Panc1 (cell line): ENCODE results near the gene ERN1. TPM values are rescaled to one million over a fixed set of nuclear protein-coding genes. Genes with fewer than 3 reads are reported as not detected.
A peak's percentile ranks its signal among the peaks of the same experiment; 100 is the strongest.

Source experiments
- ATAC-seq: fragments of 200-7000 bp; cut with Tn5 transposase; 2 replicates; pipeline ENCODE4 v1.9.1; 2020; ENCODE audit warnings: mild to moderate bottlenecking, moderate library complexity
- BruUV-seq: library from RNA; stranded (reverse); fragments of 400-500 nt; replicated peaks from 2 replicates; lab custom pipeline; 2021; lab: Mats Ljungman, UMichigan
- CTCF ChIA-PET: fragments of 300-600 bp; sonication (Branson Sonifier 250); formaldehyde crosslinking; loops from one replicate; lab custom pipeline; 2022; ENCODE audit warnings: antibody characterized with exemption; lab: Charles Lee
- POLR2A ChIA-PET: fragments of 300-600 bp; sonication (Branson Sonifier 250); formaldehyde crosslinking; loops from one replicate; lab custom pipeline; 2022; ENCODE audit warnings: antibody characterized with exemption; lab: Charles Lee
- DNase-seq: peaks from one replicate; pipeline ENCODE4 v3.0.0-alpha.2; 2010; ENCODE audit warnings: low read depth, low spot score
- H3K27ac ChIP-seq: 2 replicates; pipeline ENCODE4 v1.5.1; 2011; ENCODE audit warnings: mild to moderate bottlenecking, low read length, inconsistent platforms
- H3K27me3 ChIP-seq: fragments of 200-500 bp; sonication (Bioruptor generic); 2 replicates; pipeline ENCODE4 v1.6.0; 2014; ENCODE audit warnings: low read length, inconsistent platforms; ENCODE audit not compliant: control insufficient read depth, insufficient read depth
- H3K36me3 ChIP-seq: fragments of 200-500 bp; sonication (Bioruptor generic); 2 replicates; pipeline ENCODE4 v1.5.1; 2014; ENCODE audit warnings: inconsistent platforms, mild to moderate bottlenecking, low read length, moderate library complexity; ENCODE audit not compliant: control insufficient read depth, insufficient read depth
- H3K4me1 ChIP-seq: 2 replicates; pipeline ENCODE4 v1.5.1; 2011; ENCODE audit warnings: inconsistent platforms, mild to moderate bottlenecking, low read length, moderate library complexity; ENCODE audit not compliant: control insufficient read depth, insufficient read depth
- H3K4me3 ChIP-seq, 2 experiments: 2 replicates each; pipeline ENCODE4 v1.5.1; 2011 to 2012; ENCODE audit warnings: low read depth in 2 of 2, low read length in 2 of 2, mild to moderate bottlenecking in 2 of 2, inconsistent platforms in 1 of 2, moderate library complexity in 1 of 2
- H3K9me3 ChIP-seq: fragments of 200-500 bp; sonication (Bioruptor generic); 2 replicates; pipeline ENCODE4 v1.5.1; 2014; ENCODE audit warnings: low read depth, mild to moderate bottlenecking, inconsistent platforms, low read length, moderate library complexity; ENCODE audit not compliant: control insufficient read depth, insufficient read depth
- CTCF ChIP-seq: fragments of 450-650 bp; IDR thresholded peaks from 2 replicates; pipeline ENCODE4 v1.5.1; 2017; ENCODE audit warnings: mild to moderate bottlenecking
- POLR2AphosphoS5 ChIP-seq: IDR thresholded peaks from 2 replicates; pipeline ENCODE4 v1.6.1; 2012; ENCODE audit warnings: mild to moderate bottlenecking, low read depth, low read length, moderate library complexity
- SIN3A ChIP-seq: IDR thresholded peaks from 2 replicates; pipeline ENCODE4 v1.6.1; 2012; ENCODE audit warnings: low read depth, mild to moderate bottlenecking, low read length, moderate library complexity, borderline replicate concordance; ENCODE audit not compliant: insufficient read depth
- TCF7L2 ChIP-seq: IDR thresholded peaks from 2 replicates; pipeline ENCODE4 v1.6.1; 2011; ENCODE audit warnings: mild to moderate bottlenecking, low read depth, low read length, inconsistent platforms
- in situ Hi-C: cut with HindIII; loops from 2 replicates; pipeline ENCODE4 v1.10.0; 2016; ENCODE audit warnings: low sequenced_read_pairs, low pct_unique_long_range_greater_than_20kb
- intact Hi-C: fragments of 100-400 bp; cut with micrococcal nuclease; formaldehyde crosslinking; loops from one replicate; pipeline ENCODE4 v1.10.0; 2022; ENCODE audit not compliant: unreplicated experiment
- total RNA-seq: library from RNA; stranded (reverse); gene quantifications from one replicate; pipeline ENCODE4 v1.2.1, GENCODE V29; 2021; ENCODE audit not compliant: unreplicated experiment
- TF ChIP-seq, protein P1 (sequence below), 2 experiments: IDR thresholded peaks; 2 replicates each; pipeline ENCODE4 v1.6.1; 2011 to 2012; ENCODE audit warnings: low read depth in 2 of 2, control low read depth in 1 of 2, low read length in 1 of 2, mild to moderate bottlenecking in 1 of 2, moderate library complexity in 1 of 2; ENCODE audit not compliant: insufficient read depth in 1 of 2

Gene ERN1
- total RNA-seq, 1 experiment from 2014 or later: 12.1 TPM

- H3K9me3 ChIP-seq: no peaks in the 10 kb centered on the region
- peak; percentile 43 for DNase-seq
- no TSS peak for BruUV-seq
- in situ Hi-C loops (no loop called here), intact Hi-C loops (loop anchor here (1.0 to 10.0 kb wide), 3 partner anchors 69 to 219 kb away; partner anchors contain the start of genes CSHL1 and GH1)
- no peaks in the 10 kb centered on the region for H3K4me1 ChIP-seq
- no peaks in the 10 kb centered on the region for H3K27me3 ChIP-seq
- ChIA-PET POLR2A (interaction anchor here (0.6 to 0.9 kb wide), 3 partner anchors 45 to 105 kb away, joined by 3 read pairs; no protein-coding TSS in a partner anchor), CTCF (interaction anchor here (0.5 to 2.2 kb wide), 14 partner anchors 10 to 232 kb away, joined by 3 to 66 read pairs (median 4); partner anchors contain the start of genes GH1 and ICAM2)
- H3K36me3 ChIP-seq: peaks cover 3% of the 10 kb centered on the region; the same call in 1 of the 2 replicates
- H3K4me3 ChIP-seq: no peak overlapping the region
- no peak overlapping the region for H3K27ac ChIP-seq
- TF ChIP-seq CTCF (peak; percentile 65), POLR2AphosphoS5 (no peak), TCF7L2 (no peak), SIN3A (no peak)
- TF ChIP-seq, protein P1, sequence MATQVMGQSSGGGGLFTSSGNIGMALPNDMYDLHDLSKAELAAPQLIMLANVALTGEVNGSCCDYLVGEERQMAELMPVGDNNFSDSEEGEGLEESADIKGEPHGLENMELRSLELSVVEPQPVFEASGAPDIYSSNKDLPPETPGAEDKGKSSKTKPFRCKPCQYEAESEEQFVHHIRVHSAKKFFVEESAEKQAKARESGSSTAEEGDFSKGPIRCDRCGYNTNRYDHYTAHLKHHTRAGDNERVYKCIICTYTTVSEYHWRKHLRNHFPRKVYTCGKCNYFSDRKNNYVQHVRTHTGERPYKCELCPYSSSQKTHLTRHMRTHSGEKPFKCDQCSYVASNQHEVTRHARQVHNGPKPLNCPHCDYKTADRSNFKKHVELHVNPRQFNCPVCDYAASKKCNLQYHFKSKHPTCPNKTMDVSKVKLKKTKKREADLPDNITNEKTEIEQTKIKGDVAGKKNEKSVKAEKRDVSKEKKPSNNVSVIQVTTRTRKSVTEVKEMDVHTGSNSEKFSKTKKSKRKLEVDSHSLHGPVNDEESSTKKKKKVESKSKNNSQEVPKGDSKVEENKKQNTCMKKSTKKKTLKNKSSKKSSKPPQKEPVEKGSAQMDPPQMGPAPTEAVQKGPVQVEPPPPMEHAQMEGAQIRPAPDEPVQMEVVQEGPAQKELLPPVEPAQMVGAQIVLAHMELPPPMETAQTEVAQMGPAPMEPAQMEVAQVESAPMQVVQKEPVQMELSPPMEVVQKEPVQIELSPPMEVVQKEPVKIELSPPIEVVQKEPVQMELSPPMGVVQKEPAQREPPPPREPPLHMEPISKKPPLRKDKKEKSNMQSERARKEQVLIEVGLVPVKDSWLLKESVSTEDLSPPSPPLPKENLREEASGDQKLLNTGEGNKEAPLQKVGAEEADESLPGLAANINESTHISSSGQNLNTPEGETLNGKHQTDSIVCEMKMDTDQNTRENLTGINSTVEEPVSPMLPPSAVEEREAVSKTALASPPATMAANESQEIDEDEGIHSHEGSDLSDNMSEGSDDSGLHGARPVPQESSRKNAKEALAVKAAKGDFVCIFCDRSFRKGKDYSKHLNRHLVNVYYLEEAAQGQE (IDR thresholded peaks at IDR 0.05; ENCODE audit: insufficient read depth in 1 of 2, low read depth in 2 of 2, low read length in 1 of 2): no peak
- peak; percentile 31; the same call in 1 of the 2 replicates for ATAC-seq
Observed at GRCh38 chr17:64133546-64134215, 3.7 kb upstream of the ERN1 start.

DNA sequence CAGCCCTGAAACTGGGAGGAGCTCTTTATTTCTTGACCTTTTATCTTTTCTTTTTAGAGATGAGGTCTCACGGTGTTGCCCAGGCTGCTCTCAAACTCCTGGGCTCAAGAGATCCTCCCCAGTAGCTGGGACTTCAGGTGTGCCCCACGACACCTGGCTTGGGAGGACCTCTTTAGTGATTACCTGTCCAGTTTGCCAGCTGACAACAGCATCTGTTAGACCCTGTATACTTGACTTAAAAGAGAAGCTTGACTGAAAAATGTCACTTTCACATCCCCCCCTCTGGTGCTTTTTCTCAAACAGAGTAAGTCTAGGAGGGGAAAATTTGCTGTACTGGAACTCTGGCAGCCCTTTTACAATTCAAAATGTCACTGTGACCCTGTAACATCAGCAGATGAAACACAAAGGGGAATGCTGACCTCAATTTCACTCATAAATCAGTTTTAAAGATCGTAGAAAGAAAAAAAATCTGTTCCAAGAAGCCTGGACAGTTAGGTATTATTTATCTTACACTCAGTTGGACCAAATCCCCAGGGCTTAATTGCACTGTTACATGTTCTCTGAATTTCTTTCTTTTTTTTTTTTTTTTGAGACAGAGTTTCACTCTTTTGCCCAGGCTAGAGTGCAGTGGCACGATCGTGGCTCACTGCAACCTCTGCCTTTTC, 1.8 kb upstream of the ERN1 start:
- Histone ChIP-seq H3K27ac (no peak overlapping the region), H3K36me3 (peaks cover 3% of the 10 kb centered on the region; the same call in 1 of the 2 replicates), H3K4me3 (no peak overlapping the region), H3K9me3 (no peaks in the 10 kb centered on the region), H3K27me3 (no peaks in the 10 kb centered on the region), H3K4me1 (peaks cover 4% of the 10 kb centered on the region; the same call in 1 of the 2 replicates)
- intact Hi-C loops (loop anchor here (10.0 kb wide), 2 partner anchors 67 to 217 kb away; partner anchors contain the start of genes CSHL1 and GH1), in situ Hi-C loops (no loop called here)
- DNase-seq (no peak), ATAC-seq (no peak)
- ChIA-PET CTCF (interaction anchor here (0.5 to 1.2 kb wide), 2 partner anchors 103 to 105 kb away, joined by 5 read pairs; no protein-coding TSS in a partner anchor), POLR2A (interaction anchor here (0.6 kb wide), 1 partner anchor 102 kb away, joined by 3 read pairs; no protein-coding TSS in a partner anchor)
- no TSS peak for BruUV-seq
- TF ChIP-seq CTCF (no peak), TCF7L2 (no peak), SIN3A (no peak), POLR2AphosphoS5 (no peak)
- TF ChIP-seq, protein P1 (IDR thresholded peaks at IDR 0.05; ENCODE audit: insufficient read depth in 1 of 2, low read depth in 2 of 2, low read length in 1 of 2): no peak
